HG03521 (cell line): ENCODE results near the gene CAMK2G.

Source experiments
- ATAC-seq: cut with Tn5 transposase; IDR thresholded peaks from one replicate; pipeline ENCODE4 v1.9.1; 2021; ENCODE audit warnings: mild to moderate bottlenecking, moderate library complexity; ENCODE audit not compliant: unreplicated experiment

Gene CAMK2G

GRCh38 chr10:73780966-73781365, 93.4 kb downstream of the CAMK2G start:
- no peak for ATAC-seq

DNA sequence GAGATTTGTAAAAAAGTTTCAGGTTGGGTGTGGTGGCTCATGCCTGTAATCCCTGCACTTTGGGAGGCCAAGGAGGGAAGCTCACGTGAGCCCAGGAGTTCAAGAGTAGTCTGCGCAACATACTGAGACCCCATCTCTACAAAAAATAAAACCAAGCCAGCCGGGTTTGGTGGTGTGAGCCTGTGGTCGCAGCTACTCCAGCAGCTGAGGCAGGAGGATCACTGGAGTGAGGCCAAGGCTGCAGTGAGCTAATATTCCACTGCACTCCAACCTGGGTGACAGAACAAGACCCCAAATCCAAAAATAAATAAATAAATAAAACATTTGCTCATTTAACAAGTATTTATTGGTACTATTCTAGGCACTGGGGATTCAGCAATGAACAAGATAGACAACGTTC, 94.1 kb downstream of the CAMK2G start:
- no peak for ATAC-seq

GRCh38 chr10:73779539-73780197, 94.7 kb downstream of the CAMK2G start:
- no peak for ATAC-seq

GRCh38 chr10:73779018-73779417, 95.3 kb downstream of the CAMK2G start:
- ATAC-seq, result no peak

GRCh38 chr10:73774637-73775036, 99.7 kb downstream of the CAMK2G start:
- no peak for ATAC-seq

- ATAC-seq, result no peak
Observed at GRCh38 chr10:73773152-73773879, 101.0 kb downstream of the CAMK2G start.

DNA sequence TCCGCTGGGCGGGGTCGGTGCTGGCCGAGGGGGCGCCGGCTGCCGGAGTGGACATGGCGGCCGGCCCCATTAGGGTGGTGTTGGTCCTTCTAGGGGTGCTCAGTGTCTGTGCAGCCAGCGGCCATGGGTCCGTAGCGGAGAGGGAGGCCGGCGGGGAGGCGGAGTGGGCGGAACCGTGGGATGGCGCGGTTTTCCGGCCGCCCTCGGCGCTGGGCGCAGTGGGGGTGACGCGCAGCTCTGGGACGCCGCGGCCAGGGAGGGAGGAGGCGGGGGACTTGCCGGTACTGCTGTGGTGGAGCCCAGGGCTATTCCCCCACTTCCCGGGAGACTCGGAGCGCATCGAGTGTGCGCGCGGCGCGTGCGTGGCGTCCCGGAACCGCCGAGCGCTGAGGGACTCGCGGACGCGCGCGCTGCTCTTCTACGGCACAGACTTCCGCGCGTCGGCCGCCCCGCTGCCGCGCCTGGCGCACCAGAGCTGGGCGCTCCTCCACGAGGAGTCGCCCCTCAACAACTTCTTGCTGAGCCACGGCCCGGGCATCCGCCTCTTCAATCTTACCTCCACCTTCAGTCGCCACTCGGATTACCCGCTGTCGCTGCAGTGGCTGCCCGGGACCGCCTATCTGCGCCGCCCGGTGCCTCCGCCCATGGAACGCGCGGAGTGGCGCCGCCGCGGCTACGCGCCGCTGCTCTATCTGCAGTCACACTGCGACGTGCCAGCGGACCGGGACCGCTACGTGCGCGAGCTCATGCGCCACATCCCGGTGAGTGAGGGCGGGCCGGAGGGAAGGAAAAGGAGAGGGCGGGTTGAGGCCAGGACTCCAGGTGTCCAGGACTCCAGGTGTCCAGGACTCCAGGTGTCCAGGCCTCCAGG, 101.8 kb downstream of the CAMK2G start:
- peak; percentile 61 for ATAC-seq

DNA sequence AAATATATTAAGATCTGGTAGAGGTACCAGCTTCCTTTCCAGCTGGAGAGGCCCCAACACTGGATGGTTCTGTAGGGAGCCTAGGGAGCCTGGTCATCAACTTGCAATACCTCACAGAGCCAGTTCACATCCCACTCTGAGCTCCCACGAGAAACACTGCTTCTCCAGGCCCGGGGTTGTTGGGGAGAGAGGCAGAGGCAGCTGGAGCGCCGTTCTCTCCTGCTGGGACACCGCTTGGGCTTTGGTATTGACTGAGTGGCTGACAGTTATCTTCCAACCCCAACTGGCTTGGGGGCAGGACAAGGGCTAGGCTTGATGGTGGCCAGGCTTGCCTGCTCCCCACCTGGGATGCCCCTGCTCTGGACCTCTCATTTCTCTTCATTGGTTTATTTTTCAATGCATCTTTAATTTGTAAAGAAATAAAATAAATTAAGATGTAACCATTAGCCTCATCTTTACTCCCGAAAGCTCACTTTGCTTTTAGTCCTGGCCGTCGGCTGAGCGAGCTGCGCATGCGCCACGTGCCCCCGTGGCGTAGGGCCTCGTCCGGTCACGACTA, 102.6 kb downstream of the CAMK2G start:
- peak; percentile 1 for ATAC-seq

DNA sequence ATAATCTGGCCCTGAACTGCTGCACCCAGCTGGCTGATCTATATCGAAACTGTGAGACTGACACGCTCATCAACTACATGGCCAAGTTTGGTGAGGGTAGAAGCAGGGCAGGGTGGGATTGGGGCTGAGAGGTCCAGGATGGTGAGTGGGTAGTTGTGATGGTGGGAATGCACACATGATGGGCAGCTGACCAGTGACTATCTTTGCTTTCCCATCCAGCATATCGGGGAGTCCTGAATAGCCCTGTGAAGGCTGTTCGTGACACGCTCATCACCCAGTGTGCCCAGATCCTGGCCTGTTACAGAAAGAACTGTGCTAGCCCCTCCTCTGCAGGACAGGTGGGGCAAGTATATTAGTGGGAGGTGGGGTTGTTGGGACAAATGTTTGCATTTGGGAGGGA, 105.0 kb downstream of the CAMK2G start:
- no peak for ATAC-seq

DNA sequence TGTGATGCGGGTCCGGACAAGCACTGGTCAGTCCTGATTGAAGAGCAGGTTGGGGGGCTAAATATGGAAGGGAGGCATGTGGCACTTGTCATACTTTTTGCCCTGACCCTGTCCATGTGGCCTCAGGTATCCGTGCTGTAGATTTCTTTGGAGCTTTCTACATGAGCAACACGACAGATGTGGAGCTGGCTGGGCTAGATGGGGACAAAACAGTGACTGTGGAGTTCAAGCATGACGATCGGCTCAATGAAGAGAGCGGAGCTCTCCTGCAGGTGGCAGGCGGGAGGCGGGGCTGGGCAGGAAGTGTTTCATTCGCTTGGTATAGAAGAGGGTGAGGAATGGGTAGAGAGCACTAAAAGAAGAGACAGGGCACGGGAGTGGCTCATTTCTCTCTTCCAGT, 105.5 kb downstream of the CAMK2G start:
- ATAC-seq, result no peak

DNA sequence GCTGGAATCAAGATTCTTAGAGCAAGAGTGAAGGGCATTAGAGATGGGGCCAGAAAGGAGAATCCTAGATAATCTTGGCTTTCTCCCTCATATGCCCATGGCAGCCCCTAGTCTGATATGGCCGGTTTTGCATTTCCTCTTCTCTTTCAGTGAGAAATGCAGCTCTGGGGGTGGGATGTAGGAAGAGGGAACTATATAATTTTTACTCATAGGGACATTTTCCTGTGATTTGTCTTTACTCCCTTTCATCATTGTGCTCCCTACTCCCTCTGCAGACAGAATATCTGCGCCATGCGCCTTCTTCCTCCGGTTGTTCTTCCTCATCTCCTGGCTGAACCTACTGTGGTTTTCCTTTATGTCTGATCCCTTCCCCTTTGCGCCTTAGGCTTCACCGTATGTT, 109.3 kb downstream of the CAMK2G start:
- ATAC-seq, result no peak

GRCh38 chr10:73763343-73763742, 111.0 kb downstream of the CAMK2G start:
- ATAC-seq, result no peak

- no peak for ATAC-seq
Observed at GRCh38 chr10:73762915-73763314, 111.4 kb downstream of the CAMK2G start.
